ENCODE results near the gene HOXC6. TPM values are rescaled to one million over a fixed set of nuclear protein-coding genes. Genes with fewer than 3 reads are reported as not detected.

HOXC6 gene
- total and polyA plus RNA-seq, 2 of the 8 experiments (the other 6 are each of a cell fraction or from before 2014, with no cell fraction given): not detected

DNA sequence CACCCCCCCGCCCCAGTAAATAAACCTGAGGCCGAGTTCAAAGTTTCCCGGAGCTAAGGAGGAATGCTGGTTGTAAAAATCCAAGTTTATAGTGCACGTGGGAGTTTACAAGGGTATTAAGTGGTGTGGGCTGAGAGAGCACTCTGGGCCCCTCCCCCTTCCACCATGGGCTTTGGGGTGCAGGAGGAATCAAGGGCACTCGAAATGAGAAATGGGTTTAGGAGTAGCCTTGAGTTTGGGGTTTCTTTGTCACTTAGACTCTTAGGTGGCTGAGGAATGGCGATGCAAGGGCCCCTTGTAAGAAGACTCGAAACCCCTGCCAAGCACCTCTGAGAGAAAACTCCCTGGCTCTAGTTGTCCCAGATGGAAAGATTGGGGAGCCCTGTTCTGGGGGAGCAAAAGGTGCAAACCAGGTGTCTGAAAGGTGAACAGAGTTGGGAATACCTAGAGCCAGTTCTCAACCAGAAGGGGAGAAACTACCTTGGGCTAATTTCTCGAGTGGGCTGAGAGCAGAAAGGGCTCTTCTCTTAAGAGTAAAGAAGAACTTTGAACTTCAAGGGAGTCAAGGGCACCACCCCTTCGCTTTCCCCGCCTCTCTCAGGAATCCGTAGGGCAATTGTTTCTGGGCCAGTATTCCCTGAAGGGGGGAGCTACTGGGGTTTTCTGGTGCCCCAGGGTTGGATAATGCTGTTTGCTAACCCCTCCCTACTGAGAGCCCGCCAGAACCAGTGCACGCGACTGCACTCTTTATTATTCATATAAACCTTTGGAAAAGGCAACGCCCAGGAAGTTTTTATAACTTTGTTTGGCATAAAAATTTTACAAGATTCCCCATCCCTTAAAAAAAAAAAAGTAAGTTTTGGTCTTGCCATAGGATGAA, 49.5 kb upstream of the HOXC6 start:
- H4K20me1 ChIP-seq (replicated peaks in 1 of 2; ENCODE audit: control insufficient read depth in 1 of 2, insufficient read depth in 2 of 2, low read length in 2 of 2): peaks cover 16 to 19% of the 10 kb centered on the region in 2 experiments
- H3K79me1 ChIP-seq (ENCODE audit: low read depth, low read length): no peaks in the 10 kb centered on the region
- peaks cover 95 to 100% (median 99%) of the 10 kb centered on the region in 4 experiments for H3K27me3 ChIP-seq (replicated peaks in 1 of 4; ENCODE audit: control insufficient read depth in 3 of 4, extremely low read depth in 1 of 4, insufficient read depth in 3 of 4, low read length in 3 of 4)
- no peaks in the 10 kb centered on the region for H3K79me2 ChIP-seq (ENCODE audit: control insufficient read depth in 1 of 2, insufficient read depth in 2 of 2, low read length in 2 of 2)
- no peak overlapping the region for H3K18ac ChIP-seq (ENCODE audit: extremely low read depth, low read length)
- no peak overlapping the region for H2BK15ac ChIP-seq (ENCODE audit: low read length)
- H3K4me1 ChIP-seq (replicated peaks in 1 of 4; ENCODE audit: control insufficient read depth in 3 of 4, insufficient read depth in 4 of 4, low read length in 3 of 4): peaks cover 0 to 6% (median 0%) of the 10 kb centered on the region in 4 experiments; a peak in 3 of 7 replicates
- POLR2A ChIA-PET (ENCODE audit: partially characterized antibody): interaction anchor here (1.4 kb wide), 1 partner anchor 12 kb away, joined by 3 read pairs; no protein-coding TSS in a partner anchor
- H3K9me3 ChIP-seq (ENCODE audit: insufficient read depth in 2 of 2, low read depth in 1 of 2, low read length in 1 of 2): 0 out of 4 replicates have a peak, but pooled peaks cover 0 to 2% of the 10 kb centered on the region in 2 experiments
- H2BK12ac ChIP-seq (ENCODE audit: low read depth, low read length): no peak overlapping the region
- no peak overlapping the region; a peak in 1 of 4 replicates for H3K4me2 ChIP-seq (ENCODE audit: insufficient read depth in 1 of 2, low read depth in 2 of 2, low read length in 2 of 2)
- H4K8ac ChIP-seq (ENCODE audit: extremely low read depth, insufficient read depth, low read length): no peak overlapping the region
- CTCF ChIA-PET (ENCODE audit: partially characterized antibody): interaction anchor here (0.8 kb wide), 1 partner anchor 223 kb away, joined by 4 read pairs; no protein-coding TSS in a partner anchor
- H3K36me3 ChIP-seq (ENCODE audit: control insufficient read depth in 2 of 4, insufficient read depth in 4 of 4, low read length in 3 of 4): peaks cover 0 to 3% (median 0%) of the 10 kb centered on the region in 4 experiments; a peak in 1 of 8 replicates
- FAIRE-seq (no peak), DNase-seq (ENCODE audit: low read depth in 1 of 2, low spot score in 2 of 2) (no peak)
- H2BK20ac ChIP-seq (ENCODE audit: low read length): no peak overlapping the region
- no peaks in the 10 kb centered on the region; the same call in 1 of the 2 replicates for H3K23me2 ChIP-seq (ENCODE audit: low read depth, low read length)
- no peak overlapping the region for H3K9ac ChIP-seq (replicated peaks in 1 of 4; ENCODE audit: extremely low read depth in 1 of 4, low read depth in 3 of 4, low read length in 3 of 4)
- H2BK5ac ChIP-seq (ENCODE audit: low read depth, low read length): no peak overlapping the region
- H3K14ac ChIP-seq (ENCODE audit: insufficient read length): no peak overlapping the region
- no peak overlapping the region for H3K23ac ChIP-seq (ENCODE audit: insufficient read length)
- no peak overlapping the region for H3K27ac ChIP-seq (ENCODE audit: low read depth, low read length)
- no peak overlapping the region for H4K91ac ChIP-seq (replicated peaks; ENCODE audit: insufficient read length, low read length)
- no peak overlapping the region for H2AFZ ChIP-seq (ENCODE audit: low read length)
- H3K4ac ChIP-seq (replicated peaks; ENCODE audit: insufficient read length, low read depth, low read length): no peak overlapping the region
- TF ChIP-seq SUZ12 (IDR thresholded peaks at IDR 0.05; ENCODE audit: low read length) (peak; percentile 13; the same call in 1 of the 2 replicates), RFX5 (IDR thresholded peaks at IDR 0.05; ENCODE audit: borderline replicate concordance, low read depth, low read length) (no peak), SP4 (IDR thresholded peaks at IDR 0.05; ENCODE audit: low read length) (no peak), RNF2 (IDR thresholded peaks at IDR 0.05; ENCODE audit: borderline replicate concordance, low read depth, low read length, missing control alignments, poor library complexity, severe bottlenecking) (peak; percentile 67), TBP (IDR thresholded peaks at IDR 0.05; ENCODE audit: low read depth, low read length) (no peak), SIN3A (conservative IDR thresholded peaks at IDR 0.05 in 1 of 2, IDR thresholded peaks at IDR 0.05 in 1 of 2; ENCODE audit: low read depth in 1 of 2, low read length in 2 of 2) (no peak)
- H2BK120ac ChIP-seq (replicated peaks; ENCODE audit: low read depth, low read length): no peak overlapping the region
- WGBS, 2 experiments (ENCODE audit: extremely low coverage in 1 of 2, insufficient coverage in 1 of 2, insufficient read length in 1 of 2, insufficient replicate concordance in 2 of 2, low coverage in 1 of 2, low lambda C conversion rate in 2 of 2, missing lambda C conversion rate in 1 of 2): 17% methylated on average over 10 of the region's 15 CpGs; no CpG with 5 or more reads in 1 of the 2 experiments
- H3K56ac ChIP-seq (replicated peaks; ENCODE audit: insufficient read length, low read depth, low read length): no peak overlapping the region
- no peak overlapping the region for H2AK5ac ChIP-seq (ENCODE audit: low read depth, low read length)
- H3K4me3 ChIP-seq (ENCODE audit: extremely low read depth in 1 of 4, insufficient read depth in 2 of 4, low read depth in 3 of 4, low read length in 4 of 4): no peak overlapping the region
- no peak overlapping the region for H4K5ac ChIP-seq (ENCODE audit: insufficient read length, low read depth, low read length)

All from H1 (cell line).